Thyroid gland (tissue), 4 donors: ENCODE results near the gene ATXN7L2. TPM values are rescaled to one million over a fixed set of nuclear protein-coding genes. Genes with fewer than 3 reads are reported as not detected.

ENCODE experiments used
- DNase-seq, 2 donors: peaks; one replicate each; pipeline ENCODE4 v3.0.0-alpha.2; 2019
- H3K27ac ChIP-seq, 3 donors: fragments of 200-600 bp; sonication (generic); 1 replicate in 2 of 3; 2 replicates in 1 of 3; pipeline ENCODE4 v1.5.1; 2016 to 2019; ENCODE audit warnings: mild to moderate bottlenecking in 1 of 3, moderate library complexity in 1 of 3
- H3K27me3 ChIP-seq: fragments of 200-600 bp; sonication (generic); one replicate; pipeline ENCODE4 v1.5.1; 2019
- H3K36me3 ChIP-seq, 2 donors: fragments of 200-600 bp; sonication (generic); one replicate each; pipeline ENCODE4 v1.5.1; 2016 to 2019
- H3K4me1 ChIP-seq, 2 donors: fragments of 200-600 bp; sonication (generic); one replicate each; pipeline ENCODE4 v1.5.1; 2017 to 2019
- H3K4me3 ChIP-seq, 3 donors: fragments of 200-600 bp; sonication (generic); replicated peaks in 1 of 3; 1 replicate in 2 of 3; 2 replicates in 1 of 3; pipeline ENCODE4 v1.5.1; 2016; ENCODE audit warnings: mild to moderate bottlenecking in 1 of 3
- H3K9me3 ChIP-seq: fragments of 200-600 bp; sonication (generic); one replicate; pipeline ENCODE4 v1.5.1; 2017
- POLR2A ChIP-seq, 2 donors: fragments of 450-650 bp; IDR thresholded peaks; one replicate each; pipeline ENCODE4 v1.6.1; 2017; ENCODE audit warnings: antibody characterized with exemption in 2 of 2, mild to moderate bottlenecking in 2 of 2, moderate library complexity in 1 of 2
- WGBS, 2 donors: methylation state at CpG; one replicate each; pipeline ENCODE4 v1.1.5; 2017; 5-methylcytosine and 5-hydroxymethylcytosine counted together
- intact Hi-C: fragments of 100-400 bp; cut with DNase I; formaldehyde crosslinking; loops from one replicate; pipeline ENCODE4 v1.15.1; 2023
- total RNA-seq, 4 donors: library from RNA; depleted of rRNA; stranded (reverse); fragments of >200 nt; gene quantifications; one replicate each; pipeline ENCODE4 v1.2.3, GENCODE V29; 2016
- TF ChIP-seq, protein P1 (sequence below), 6 experiments: fragments of 200-600 bp in 3 of 6; fragments of 450-650 bp in 3 of 6; sonication (generic) in 3 of 6; IDR thresholded peaks; one replicate each; pipeline ENCODE4 v1.5.1; 2016 to 2019; ENCODE audit warnings: antibody characterized with exemption in 6 of 6, mild to moderate bottlenecking in 2 of 6, inconsistent platforms in 1 of 6, moderate library complexity in 1 of 6

The ATXN7L2 gene
- total RNA-seq, 4 donors from 2014 or later: 5.8 to 11.7 (median 8.4) TPM

DNA sequence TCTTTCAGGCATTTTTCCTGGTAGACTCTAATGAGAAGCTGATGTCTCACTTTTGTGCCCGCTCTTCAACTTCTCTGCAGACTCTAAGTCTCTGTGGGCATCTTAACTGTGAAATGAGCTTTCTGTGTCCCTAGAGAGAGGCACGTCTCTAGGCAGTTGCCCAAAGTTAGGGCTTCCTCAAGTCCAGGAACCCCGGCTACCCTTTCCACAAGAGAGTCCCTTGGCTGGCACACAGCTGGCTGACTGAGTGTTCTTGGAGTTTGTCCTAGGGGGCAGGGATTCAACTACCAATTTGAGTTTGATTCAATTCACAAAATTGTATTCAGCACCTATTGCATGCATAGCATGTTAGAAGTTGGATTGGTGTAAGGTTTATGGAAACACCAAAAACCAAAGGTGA lies 57.4 kb downstream of the ATXN7L2 start:
- Histone ChIP-seq H3K27ac (no peak overlapping the region), H3K4me1 (peaks cover 0 to 11% of the 10 kb centered on the region in 2 donors), H3K27me3 (no peaks in the 10 kb centered on the region), H3K4me3 (no peak overlapping the region), H3K36me3 (no peaks in the 10 kb centered on the region), H3K9me3 (no peaks in the 10 kb centered on the region)
- WGBS, 2 donors: 65 to 87% methylated on average over 3 of the region's 3 CpGs
- intact Hi-C loops: loop anchor here (10.0 kb wide), 1 partner anchor 444 kb away; the partner anchor contains the start of gene AHCYL1
- TF ChIP-seq, protein P1, sequence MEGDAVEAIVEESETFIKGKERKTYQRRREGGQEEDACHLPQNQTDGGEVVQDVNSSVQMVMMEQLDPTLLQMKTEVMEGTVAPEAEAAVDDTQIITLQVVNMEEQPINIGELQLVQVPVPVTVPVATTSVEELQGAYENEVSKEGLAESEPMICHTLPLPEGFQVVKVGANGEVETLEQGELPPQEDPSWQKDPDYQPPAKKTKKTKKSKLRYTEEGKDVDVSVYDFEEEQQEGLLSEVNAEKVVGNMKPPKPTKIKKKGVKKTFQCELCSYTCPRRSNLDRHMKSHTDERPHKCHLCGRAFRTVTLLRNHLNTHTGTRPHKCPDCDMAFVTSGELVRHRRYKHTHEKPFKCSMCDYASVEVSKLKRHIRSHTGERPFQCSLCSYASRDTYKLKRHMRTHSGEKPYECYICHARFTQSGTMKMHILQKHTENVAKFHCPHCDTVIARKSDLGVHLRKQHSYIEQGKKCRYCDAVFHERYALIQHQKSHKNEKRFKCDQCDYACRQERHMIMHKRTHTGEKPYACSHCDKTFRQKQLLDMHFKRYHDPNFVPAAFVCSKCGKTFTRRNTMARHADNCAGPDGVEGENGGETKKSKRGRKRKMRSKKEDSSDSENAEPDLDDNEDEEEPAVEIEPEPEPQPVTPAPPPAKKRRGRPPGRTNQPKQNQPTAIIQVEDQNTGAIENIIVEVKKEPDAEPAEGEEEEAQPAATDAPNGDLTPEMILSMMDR (IDR thresholded peaks at IDR 0.05): no peak
- no peak for TF ChIP-seq POLR2A (IDR thresholded peaks at IDR 0.05)
- no peak for DNase-seq

Other genes with a start within 250 kb of the ATXN7L2 start
- 10 to 100 TPM; 23.5 to 54.9 (median 47.6) TPM for gene CELSR2, start 234.4 kb upstream of the ATXN7L2 start, total RNA-seq
- gene PSRC1, start 200.8 kb upstream of the ATXN7L2 start, total RNA-seq: 1 to 10 TPM; 1.0 to 4.0 (median 2.2) TPM
- gene MYBPHL, start 176.9 kb upstream of the ATXN7L2 start, total RNA-seq: not detected
- 100 to 1,000 TPM in 3 of 4 donors, 10 to 100 TPM in 1; 65.7 to 152 (median 137) TPM for gene SORT1, start 86.0 kb upstream of the ATXN7L2 start, total RNA-seq
- 10 to 100 TPM; 25.1 to 35.7 (median 28.0) TPM for gene PSMA5, start 57.5 kb upstream of the ATXN7L2 start, total RNA-seq
- 10 to 100 TPM in 1 of 4 donors, 1 to 10 TPM in 3; 7.9 to 12.4 (median 9.1) TPM for gene SYPL2, start 17.4 kb upstream of the ATXN7L2 start, total RNA-seq
- 10 to 100 TPM in 3 of 4 donors, 1 to 10 TPM in 1; 8.1 to 16.0 (median 12.2) TPM for gene CYB561D1, start 10.2 kb downstream of the ATXN7L2 start, total RNA-seq
- 10 to 100 TPM; 13.5 to 14.0 (median 13.8) TPM for gene AMIGO1, start 25.8 kb downstream of the ATXN7L2 start, total RNA-seq
- gene GPR61, start 56.0 kb downstream of the ATXN7L2 start, total RNA-seq: 1 to 10 TPM in 2 of 4 donors, under 1 TPM in 2; 0.11 to 3.8 (median 1.1) TPM
- gene GNAI3, start 64.7 kb downstream of the ATXN7L2 start, total RNA-seq: 1 to 10 TPM; 5.1 to 7.2 (median 6.0) TPM
- gene GNAT2, start 135.7 kb downstream of the ATXN7L2 start, total RNA-seq: not detected
- 10 to 100 TPM; 31.2 to 74.8 (median 46.8) TPM for gene AMPD2, start 135.9 kb downstream of the ATXN7L2 start, total RNA-seq
- 10 to 100 TPM; 30.8 to 68.8 (median 43.7) TPM for gene GSTM4, start 172.2 kb downstream of the ATXN7L2 start, total RNA-seq
- gene GSTM2, start 184.2 kb downstream of the ATXN7L2 start, total RNA-seq: 10 to 100 TPM; 37.1 to 73.6 (median 62.3) TPM
- gene GSTM1, start 203.9 kb downstream of the ATXN7L2 start, total RNA-seq: 10 to 100 TPM in 1 of 4 donors, not detected in 3; 23.4 TPM
- gene GSTM5, start 228.3 kb downstream of the ATXN7L2 start, total RNA-seq: 1 to 10 TPM; 2.8 to 5.4 (median 3.0) TPM